HepG2 (cell line): Measurements from ENCODE around the gene SLC22A5. TPM values are rescaled to one million over a fixed set of nuclear protein-coding genes. Genes with fewer than 3 reads are reported as not detected.

ENCODE experiments used
- ATF1 ChIP-seq: IDR thresholded peaks from 2 replicates; pipeline ENCODE4 v1.6.1; 2016; ENCODE audit warnings: mild to moderate bottlenecking, control low read depth
- FOXA3 ChIP-seq: IDR thresholded peaks from 2 replicates; pipeline ENCODE4 v1.6.1; 2016; ENCODE audit warnings: missing genetic modification reagents, missing compliant biosample characterization
- MED1 ChIP-seq: sonication (generic); formaldehyde crosslinking; IDR thresholded peaks from 2 replicates; pipeline ENCODE4 v1.4.0; 2020; ENCODE audit warnings: missing genetic modification reagents
- PHB2 ChIP-seq: fragments of 450-650 bp; IDR thresholded peaks from 2 replicates; pipeline ENCODE4 v1.6.1; 2018; ENCODE audit not compliant: partially characterized antibody
- POLR2G ChIP-seq: fragments of 200-400 bp; formaldehyde crosslinking; IDR thresholded peaks from 2 replicates; pipeline ENCODE4 v1.6.1; 2018; ENCODE audit warnings: mild to moderate bottlenecking, low read depth, low read length, moderate library complexity
- RXRA ChIP-seq: sonication (generic); formaldehyde crosslinking; IDR thresholded peaks from 2 replicates; pipeline ENCODE4 v1.5.1; 2020; ENCODE audit warnings: missing genetic modification reagents
- SMC3 ChIP-seq: IDR thresholded peaks from 2 replicates; pipeline ENCODE4 v1.6.1; 2011; ENCODE audit warnings: low read length, improper control_type of control experiment
- THAP7 ChIP-seq: sonication (generic); formaldehyde crosslinking; IDR thresholded peaks from 2 replicates; pipeline ENCODE4 v1.8.1; 2023; ENCODE audit warnings: mild to moderate bottlenecking, missing genetic modification reagents
- ZBED4 ChIP-seq: sonication (generic); formaldehyde crosslinking; IDR thresholded peaks from 2 replicates; pipeline ENCODE4 v1.4.0; 2020; ENCODE audit warnings: missing genetic modification reagents, borderline replicate concordance
- ZBTB34 ChIP-seq: sonication (generic); formaldehyde crosslinking; IDR thresholded peaks from 2 replicates; pipeline ENCODE4 v1.8.0; 2022; ENCODE audit warnings: mild to moderate bottlenecking, missing genetic modification reagents
- ZBTB46 ChIP-seq: sonication (generic); formaldehyde crosslinking; IDR thresholded peaks from 2 replicates; pipeline ENCODE4 v1.4.0; 2020; ENCODE audit warnings: mild to moderate bottlenecking, missing genetic modification reagents, borderline replicate concordance
- ZBTB7B ChIP-seq: sonication (generic); formaldehyde crosslinking; IDR thresholded peaks from 2 replicates; pipeline ENCODE4 v1.4.0; 2020; ENCODE audit warnings: missing genetic modification reagents
- ZNF451 ChIP-seq: sonication (generic); formaldehyde crosslinking; IDR thresholded peaks from 2 replicates; pipeline ENCODE4 v1.5.0; 2020; ENCODE audit warnings: mild to moderate bottlenecking, missing genetic modification reagents
- ZNF720 ChIP-seq: sonication (generic); formaldehyde crosslinking; IDR thresholded peaks from 2 replicates; pipeline ENCODE4 v1.4.0; 2020; ENCODE audit warnings: missing genetic modification reagents
- ZNF737 ChIP-seq: sonication (generic); formaldehyde crosslinking; IDR thresholded peaks from 2 replicates; pipeline ENCODE4 v1.5.0; 2020; ENCODE audit warnings: missing genetic modification reagents, mild to moderate bottlenecking, borderline replicate concordance
- ZNF777 ChIP-seq: sonication (generic); formaldehyde crosslinking; IDR thresholded peaks from 2 replicates; pipeline ENCODE4 v1.4.0; 2020; ENCODE audit warnings: missing genetic modification reagents
- ZNF800 ChIP-seq: sonication (generic); formaldehyde crosslinking; IDR thresholded peaks from 2 replicates; pipeline ENCODE4 v1.4.0; 2020; ENCODE audit warnings: missing genetic modification reagents
- ZNF839 ChIP-seq: sonication (generic); formaldehyde crosslinking; IDR thresholded peaks from 2 replicates; pipeline ENCODE4 v1.4.0; 2020; ENCODE audit warnings: missing genetic modification reagents, mild to moderate bottlenecking, borderline replicate concordance
- ZNF850 ChIP-seq: sonication (generic); formaldehyde crosslinking; conservative IDR thresholded peaks from 2 replicates; pipeline ENCODE4 v1.9.0; 2021; ENCODE audit warnings: mild to moderate bottlenecking, missing genetic modification reagents
- polyA plus RNA-seq, 8 experiments: library from polyadenylated mRNA; depleted of rRNA in 3 of 8; stranded (reverse) in 7 of 8; unstranded in 1 of 8; fragments of >200 nt; fragmentation: Illumina TruSeq in 4 of 8; extraction: Trizol in 4 of 8; gene quantifications; 2 replicates each; pipeline versions ENCODE4 v1.2.1 to v1.2.3, GENCODE V29; 2011 to 2016; ENCODE audit warnings: low read depth in 4 of 8, missing spikeins in 1 of 8, mixed read lengths in 1 of 8; ENCODE audit not compliant: insufficient read depth in 1 of 8
- total RNA-seq, 5 experiments: library from RNA; depleted of rRNA; stranded (reverse); fragments of >200 nt; fragmentation: Illumina TruSeq; extraction: Trizol; gene quantifications; 2 replicates each; pipeline ENCODE4 v1.2.3, GENCODE V29; 2016; ENCODE audit warnings: low read depth in 1 of 5

Gene SLC22A5
- total and polyA plus RNA-seq, 2 of the 13 experiments (the other 11 are each of a cell fraction or from before 2014, with no cell fraction given): 7.1 to 15.1 TPM

GRCh38 chr5:132419502-132420468, 50.3 kb downstream of the SLC22A5 start (continued):
- TF ChIP-seq ZNF800 (no peak), SMC3 (peak; percentile 67), PHB2 (no peak), FOXA3 (CRISPR knock-in tag) (0 out of 2 replicates have a peak, but pooled peaks have one; percentile 11), ZNF451 (CRISPR knock-in tag) (no peak), ZNF737 (CRISPR knock-in tag) (no peak), THAP7 (CRISPR knock-in tag) (no peak), ZBTB7B (CRISPR knock-in tag) (peak; percentile 94), RXRA (CRISPR knock-in tag) (0 out of 2 replicates have a peak, but pooled peaks have one; percentile 16), ZNF850 (no peak), ZBED4 (CRISPR knock-in tag) (no peak), ATF1 (CRISPR knock-in tag) (no peak), ZBTB46 (CRISPR knock-in tag) (no peak), ZNF720 (CRISPR knock-in tag) (no peak), ZBTB34 (CRISPR knock-in tag) (no peak), ZNF777 (0 out of 2 replicates have a peak, but pooled peaks have one; percentile 34), POLR2G (no peak), MED1 (CRISPR knock-in tag) (0 out of 2 replicates have a peak, but pooled peaks have one; percentile 29), ZNF839 (CRISPR knock-in tag) (no peak)
